Activated T-cell treated with anti-CD3 and anti-CD28 coated beads, Interleukin-2, amount 50 U/mL, for 72 hours (primary cell): ENCODE data around the gene LHX4. TPM values are rescaled to one million over a fixed set of nuclear protein-coding genes. Genes with fewer than 3 reads are reported as not detected.

Experiments
- ATAC-seq, 2 donors: fragments of 150-1000 bp; cut with Tn5 transposase; replicated peaks in 1 of 2; 2 replicates each; pipeline ENCODE4 v1.10.0; 2021; ENCODE audit warnings: moderate library complexity in 2 of 2, mild to moderate bottlenecking in 1 of 2
- DNase-seq, 2 donors: peaks; one replicate each; pipeline ENCODE4 v3.0.0; 2021 to 2022; ENCODE audit warnings: mixed read lengths in 1 of 2
- H3K27ac Mint-ChIP-seq: one replicate; pipeline ENCODE4 v1.8.0; 2022; ENCODE audit warnings: mild to moderate bottlenecking, moderate library complexity, mixed read lengths
- H3K27me3 Mint-ChIP-seq: one replicate; pipeline ENCODE4 v1.8.0; 2022; ENCODE audit warnings: low read depth, mixed read lengths
- H3K36me3 Mint-ChIP-seq, 2 donors: one replicate each; pipeline ENCODE4 v1.8.0; 2022; ENCODE audit warnings: mixed read lengths in 2 of 2, mild to moderate bottlenecking in 1 of 2; ENCODE audit not compliant: insufficient read depth in 2 of 2
- H3K4me1 Mint-ChIP-seq: one replicate; pipeline ENCODE4 v1.8.0; 2022; ENCODE audit warnings: low read depth, mixed read lengths
- H3K4me3 Mint-ChIP-seq, 2 donors: one replicate each; pipeline ENCODE4 v1.8.0; 2022; ENCODE audit warnings: mild to moderate bottlenecking in 2 of 2, mixed read lengths in 2 of 2, moderate library complexity in 2 of 2
- H3K9me3 Mint-ChIP-seq, 2 donors: one replicate each; pipeline ENCODE4 v1.8.0; 2022; ENCODE audit warnings: mixed read lengths in 2 of 2
- total RNA-seq, 2 donors: library from RNA; stranded (reverse); gene quantifications; one replicate each; pipeline ENCODE4 v1.2.3, GENCODE V29; 2022

Gene LHX4
- total RNA-seq, 2 donors from 2014 or later = not detected

- DNase-seq = no peak
- no peak for ATAC-seq
These were observed 25.7 kb downstream of the LHX4 start for GRCh38 chr1:180255536-180256340.

GRCh38 chr1:180256341-180257027, 26.4 kb downstream of the LHX4 start:
- Mint-ChIP-seq H3K9me3 (no peaks in the 10 kb centered on the region), H3K36me3 (no peaks in the 10 kb centered on the region), H3K27ac (no peak overlapping the region), H3K4me1 (no peaks in the 10 kb centered on the region), H3K4me3 (no peak overlapping the region), H3K27me3 (peaks cover 43% of the 10 kb centered on the region)
- DNase-seq = no peak
- ATAC-seq = no peak

More at GRCh38 chr1:180255536-180256340, 25.7 kb downstream of the LHX4 start:
- Mint-ChIP-seq H3K27ac (no peak overlapping the region), H3K4me1 (no peaks in the 10 kb centered on the region), H3K36me3 (no peaks in the 10 kb centered on the region), H3K9me3 (no peaks in the 10 kb centered on the region), H3K27me3 (peaks cover 49% of the 10 kb centered on the region), H3K4me3 (no peak overlapping the region)

GRCh38 chr1:180257028-180257386, 26.9 kb downstream of the LHX4 start:
- peaks cover 38% of the 10 kb centered on the region for H3K27me3 Mint-ChIP-seq
- ATAC-seq = no peak
- no peaks in the 10 kb centered on the region for H3K36me3 Mint-ChIP-seq
- H3K4me1 Mint-ChIP-seq = no peaks in the 10 kb centered on the region
- no peaks in the 10 kb centered on the region for H3K9me3 Mint-ChIP-seq
- no peak overlapping the region for H3K4me3 Mint-ChIP-seq
- DNase-seq = no peak
- no peak overlapping the region for H3K27ac Mint-ChIP-seq

GRCh38 chr1:180257486-180257885, 27.4 kb downstream of the LHX4 start:
- no peak overlapping the region for H3K27ac Mint-ChIP-seq
- H3K4me3 Mint-ChIP-seq = no peak overlapping the region
- DNase-seq (no peak), ATAC-seq (no peak)
- H3K4me1 Mint-ChIP-seq = no peaks in the 10 kb centered on the region
- peaks cover 33% of the 10 kb centered on the region for H3K27me3 Mint-ChIP-seq
- H3K9me3 Mint-ChIP-seq = no peaks in the 10 kb centered on the region
- no peaks in the 10 kb centered on the region for H3K36me3 Mint-ChIP-seq

GRCh38 chr1:180258290-180258689, 28.2 kb downstream of the LHX4 start:
- Mint-ChIP-seq H3K27ac (no peak overlapping the region), H3K27me3 (peaks cover 25% of the 10 kb centered on the region), H3K9me3 (no peaks in the 10 kb centered on the region), H3K36me3 (no peaks in the 10 kb centered on the region), H3K4me3 (no peak overlapping the region), H3K4me1 (no peaks in the 10 kb centered on the region)
- ATAC-seq = no peak
- no peak for DNase-seq

- H3K4me3 Mint-ChIP-seq = no peak overlapping the region
- H3K27ac Mint-ChIP-seq = no peak overlapping the region
- ATAC-seq = no peak
- H3K36me3 Mint-ChIP-seq = no peaks in the 10 kb centered on the region
- DNase-seq = no peak
- no peaks in the 10 kb centered on the region for H3K9me3 Mint-ChIP-seq
- no peaks in the 10 kb centered on the region for H3K4me1 Mint-ChIP-seq
- H3K27me3 Mint-ChIP-seq = peaks cover 20% of the 10 kb centered on the region
These were observed 28.9 kb downstream of the LHX4 start for GRCh38 chr1:180258935-180259334.

- Mint-ChIP-seq H3K4me3 (no peak overlapping the region), H3K27me3 (peaks cover 20% of the 10 kb centered on the region), H3K4me1 (no peaks in the 10 kb centered on the region), H3K27ac (no peak overlapping the region), H3K36me3 (no peaks in the 10 kb centered on the region), H3K9me3 (no peaks in the 10 kb centered on the region)
- DNase-seq = no peak
- no peak for ATAC-seq
These were observed 29.6 kb downstream of the LHX4 start for GRCh38 chr1:180259431-180260338.

GRCh38 chr1:180260541-180260940, 30.5 kb downstream of the LHX4 start:
- DNase-seq = no peak
- H3K27me3 Mint-ChIP-seq = peaks cover 20% of the 10 kb centered on the region
- H3K9me3 Mint-ChIP-seq = no peaks in the 10 kb centered on the region
- no peak for ATAC-seq
- no peak overlapping the region for H3K27ac Mint-ChIP-seq
- H3K4me3 Mint-ChIP-seq = no peak overlapping the region
- no peaks in the 10 kb centered on the region for H3K36me3 Mint-ChIP-seq
- H3K4me1 Mint-ChIP-seq = no peaks in the 10 kb centered on the region

- no peak overlapping the region for H3K4me3 Mint-ChIP-seq
- ATAC-seq (no peak), DNase-seq (no peak)
- H3K27me3 Mint-ChIP-seq = peaks cover 20% of the 10 kb centered on the region
- no peaks in the 10 kb centered on the region for H3K36me3 Mint-ChIP-seq
- H3K27ac Mint-ChIP-seq = no peak overlapping the region
- H3K4me1 Mint-ChIP-seq = no peaks in the 10 kb centered on the region
- H3K9me3 Mint-ChIP-seq = no peaks in the 10 kb centered on the region
These were observed 31.0 kb downstream of the LHX4 start for GRCh38 chr1:180261030-180261429.

- no peak for DNase-seq
- no peaks in the 10 kb centered on the region for H3K9me3 Mint-ChIP-seq
- H3K27ac Mint-ChIP-seq = no peak overlapping the region
- H3K4me1 Mint-ChIP-seq = no peaks in the 10 kb centered on the region
- no peak overlapping the region for H3K4me3 Mint-ChIP-seq
- H3K27me3 Mint-ChIP-seq = peaks cover 20% of the 10 kb centered on the region
- no peaks in the 10 kb centered on the region for H3K36me3 Mint-ChIP-seq
- no peak for ATAC-seq
These were observed 31.6 kb downstream of the LHX4 start for GRCh38 chr1:180261524-180262155.

GRCh38 chr1:180262628-180263488, 32.8 kb downstream of the LHX4 start:
- H3K9me3 Mint-ChIP-seq = no peaks in the 10 kb centered on the region

GRCh38 chr1:180264595-180264994, 34.5 kb downstream of the LHX4 start:
- H3K9me3 Mint-ChIP-seq = no peaks in the 10 kb centered on the region
- H3K4me1 Mint-ChIP-seq = no peaks in the 10 kb centered on the region
- DNase-seq (no peak), ATAC-seq (no peak)
- no peaks in the 10 kb centered on the region for H3K36me3 Mint-ChIP-seq
- H3K27ac Mint-ChIP-seq = no peak overlapping the region
- no peaks in the 10 kb centered on the region for H3K27me3 Mint-ChIP-seq
- no peak overlapping the region for H3K4me3 Mint-ChIP-seq

More at GRCh38 chr1:180262628-180263488, 32.8 kb downstream of the LHX4 start:
- DNase-seq (no peak), ATAC-seq (no peak)
- no peak overlapping the region for H3K4me3 Mint-ChIP-seq
- H3K27ac Mint-ChIP-seq = no peak overlapping the region
- no peaks in the 10 kb centered on the region for H3K36me3 Mint-ChIP-seq
- no peaks in the 10 kb centered on the region for H3K4me1 Mint-ChIP-seq
- peaks cover 14% of the 10 kb centered on the region for H3K27me3 Mint-ChIP-seq
